GM12878 (cell line): ENCODE results near the gene TAS2R16. TPM values are rescaled to one million over a fixed set of nuclear protein-coding genes. Genes with fewer than 3 reads are reported as not detected.

Source experiments
- ATAC-seq: fragments of 200-7000 bp; cut with Tn5 transposase; 3 replicates; pipeline ENCODE4 v1.9.1; 2020; ENCODE audit warnings: mild to moderate bottlenecking, moderate library complexity
- BruUV-seq: library from RNA; stranded (reverse); fragments of 400-500 nt; replicated peaks from 2 replicates; lab custom pipeline; 2021; lab: Mats Ljungman, UMichigan
- CTCF ChIA-PET: fragments of 300-600 bp; sonication (Branson Sonifier 250); formaldehyde crosslinking; extraction: SDS; loops from one replicate; lab custom pipeline; 2021; ENCODE audit warnings: inconsistent platforms; lab: Yijun Ruan, JAX
- POLR2A ChIA-PET: fragments of 350-600 bp; formaldehyde crosslinking; extraction: SDS; loops from one replicate; lab custom pipeline; 2021; ENCODE audit warnings: inconsistent platforms; lab: Charles Lee
- RAD21 ChIA-PET: fragments of 300-600 bp; sonication (Branson Sonifier 250); formaldehyde crosslinking; loops from one replicate; lab custom pipeline; 2023; ENCODE audit warnings: antibody characterized with exemption; ENCODE audit not compliant: unreplicated experiment; lab: Charles Lee
- SMC1A ChIA-PET: fragments of 300-600 bp; sonication (Branson Sonifier 250); formaldehyde crosslinking; loops from one replicate; lab custom pipeline; 2023; ENCODE audit not compliant: unreplicated experiment, uncharacterized antibody; lab: Charles Lee
- DNase-seq: peaks from one replicate; pipeline ENCODE4 v3.0.0-alpha.2; 2011; ENCODE audit warnings: low read depth, low spot score
- FAIRE-seq: peaks from 3 replicates; lab custom pipeline; 2011; peaks lifted over from hg19 to GRCh38; lab: Jason Lieb, UNC
- H2AFZ ChIP-seq: 2 replicates; pipeline ENCODE4 v1.6.0; 2011; ENCODE audit warnings: low read depth, low read length, control low read depth; ENCODE audit not compliant: control insufficient read depth
- H3K27ac ChIP-seq: 2 replicates; pipeline ENCODE4 v1.5.1; 2011; ENCODE audit warnings: control low read depth; ENCODE audit not compliant: control insufficient read depth, insufficient read depth
- H3K27me3 ChIP-seq, 2 experiments: replicated peaks in 1 of 2; 2 replicates each; pipeline versions ENCODE4 v1.6.0 to v1.6.1; 2011; ENCODE audit warnings: low read length in 1 of 2; ENCODE audit not compliant: control insufficient read depth in 2 of 2, insufficient read depth in 2 of 2
- H3K36me3 ChIP-seq, 2 experiments: 2 replicates each; pipeline ENCODE4 v1.5.1; 2011; ENCODE audit warnings: low read length in 1 of 2; ENCODE audit not compliant: control insufficient read depth in 2 of 2, insufficient read depth in 2 of 2
- H3K4me1 ChIP-seq: 2 replicates; pipeline ENCODE4 v1.6.1; 2011; ENCODE audit warnings: mild to moderate bottlenecking, low read length, moderate library complexity, mixed read lengths; ENCODE audit not compliant: control insufficient read depth, insufficient read depth
- H3K4me2 ChIP-seq: 2 replicates; pipeline ENCODE4 v1.6.0; 2011; ENCODE audit warnings: control low read depth; ENCODE audit not compliant: control insufficient read depth, insufficient read depth
- H3K4me3 ChIP-seq: fragments of 200-600 bp; sonication (generic); 2 replicates; pipeline ENCODE4 v1.5.1; 2016
- H3K79me2 ChIP-seq: 2 replicates; pipeline ENCODE4 v1.6.0; 2011; ENCODE audit warnings: low read length; ENCODE audit not compliant: control insufficient read depth, insufficient read depth
- H3K9ac ChIP-seq: 2 replicates; pipeline ENCODE4 v1.8.0; 2011; ENCODE audit warnings: low read length, control low read depth, mixed read lengths; ENCODE audit not compliant: control insufficient read depth, insufficient read depth
- H3K9me3 ChIP-seq: replicated peaks from 3 replicates; pipeline ENCODE4 v1.5.1; 2011; ENCODE audit warnings: mild to moderate bottlenecking, low read length; ENCODE audit not compliant: control insufficient read depth, insufficient read depth
- H4K20me1 ChIP-seq: 2 replicates; pipeline ENCODE4 v1.6.0; 2011; ENCODE audit not compliant: control insufficient read depth, insufficient read depth
- CEBPB ChIP-seq, 2 experiments: fragments of 150-350 bp in 1 of 2; IDR thresholded peaks; 2 replicates each; pipeline ENCODE4 v1.6.1; 2012 to 2014; ENCODE audit warnings: low read depth in 2 of 2, low read length in 2 of 2, borderline replicate concordance in 1 of 2, inconsistent platforms in 1 of 2
- CREB1 ChIP-seq: IDR thresholded peaks from 2 replicates; pipeline ENCODE4 v1.6.1; 2012; ENCODE audit warnings: low read depth, mild to moderate bottlenecking, inconsistent platforms
- FOXK2 ChIP-seq: fragments of 450-650 bp; IDR thresholded peaks from 2 replicates; pipeline ENCODE4 v1.6.1; 2017; ENCODE audit warnings: mild to moderate bottlenecking, moderate library complexity
- HDAC2 ChIP-seq: fragments of 200-600 bp; sonication (generic); IDR thresholded peaks from 2 replicates; pipeline ENCODE4 v1.6.1; 2017
- IRF5 ChIP-seq: fragments of 450-650 bp; IDR thresholded peaks from 2 replicates; pipeline ENCODE4 v1.6.1; 2017; ENCODE audit warnings: borderline replicate concordance
- MEF2B ChIP-seq: fragments of 450-650 bp; IDR thresholded peaks from 2 replicates; pipeline ENCODE4 v1.6.1; 2018; ENCODE audit warnings: mild to moderate bottlenecking, moderate library complexity; ENCODE audit not compliant: partially characterized antibody, poor library complexity, severe bottlenecking
- NKRF ChIP-seq: fragments of 450-650 bp; conservative IDR thresholded peaks from 2 replicates; pipeline ENCODE4 v1.6.1; 2017; ENCODE audit warnings: mild to moderate bottlenecking, moderate library complexity
- RFX5 ChIP-seq: IDR thresholded peaks from 2 replicates; pipeline ENCODE4 v1.6.1; 2011; ENCODE audit warnings: low read depth, low read length, improper control_type of control experiment
- WGBS: methylation state at CpG from one replicate; pipeline ENCODE4 v1.1.6; 2016; ENCODE audit warnings: low lambda C conversion rate; ENCODE audit not compliant: insufficient replicate concordance, insufficient coverage; ENCODE audit errors: missing lambda C conversion rate; 5-methylcytosine and 5-hydroxymethylcytosine counted together
- in situ Hi-C: fragments of 300-500 bp; cut with MboI; formaldehyde crosslinking; loops from 9 replicates; pipeline ENCODE4 v1.14.3; 2018; ENCODE audit warnings: mixed read lengths
- intact Hi-C: fragments of 100-400 bp; cut with micrococcal nuclease; formaldehyde crosslinking; loops from one replicate; pipeline ENCODE4 v1.14.2; 2022; ENCODE audit not compliant: unreplicated experiment
- polyA plus RNA-seq, 11 experiments: library from polyadenylated mRNA; depleted of rRNA in 4 of 11; unstranded in 6 of 11; stranded (reverse) in 5 of 11; fragments of >200 nt; fragmentation: Nextera tagmentation in 4 of 11; fragmentation: Illumina TruSeq in 1 of 11; extraction: Ambion mirVana in 4 of 11; extraction: Trizol in 1 of 11; gene quantifications; 1 replicate in 1 of 11; 2 replicates in 10 of 11; pipeline versions ENCODE4 v1.2.1 to v1.2.3, GENCODE V29; 2011 to 2016; ENCODE audit warnings: inconsistent platforms in 2 of 11, missing spikeins in 2 of 11, low read depth in 1 of 11
- total RNA-seq, 4 experiments: library from RNA; depleted of rRNA in 3 of 4; stranded (reverse); fragments of >200 nt in 3 of 4; fragmentation: Illumina TruSeq in 1 of 4; extraction: Trizol in 1 of 4; gene quantifications; 2 replicates each; pipeline versions ENCODE4 v1.2.1 to v1.2.3, GENCODE V29; 2013 to 2021

TAS2R16 gene
- total and polyA plus RNA-seq, 10 of the 15 experiments (the other 5 are each of a cell fraction or from before 2014, with no cell fraction given) = not detected

GRCh38 chr7:122988333-122988732 lies 7.2 kb downstream of the TAS2R16 start (continued):
- TF ChIP-seq MEF2B = no peak
- TF ChIP-seq CEBPB (IDR thresholded peaks at IDR 0.05; ENCODE audit: borderline replicate concordance in 1 of 2, low read depth in 2 of 2, low read length in 2 of 2) = no peak
- TF ChIP-seq HDAC2 = no peak

- no peak for TF ChIP-seq CREB1
- no peak for TF ChIP-seq NKRF
- no peak for TF ChIP-seq FOXK2
- no peak for TF ChIP-seq IRF5
- no peak for TF ChIP-seq RFX5
- intact Hi-C loops (no loop called here), in situ Hi-C loops (no loop called here)
- ChIA-PET CTCF (interaction anchor here (0.9 kb wide), 1 partner anchor 15 kb away, joined by 3 read pairs; no protein-coding TSS in a partner anchor), SMC1A (no interaction called here), POLR2A (no interaction called here), RAD21 (no interaction called here)
- H3K36me3 ChIP-seq = no peaks in the 10 kb centered on the region
- no peaks in the 10 kb centered on the region for H3K4me1 ChIP-seq
- H3K27me3 ChIP-seq = no peaks in the 10 kb centered on the region
- FAIRE-seq (no peak), ATAC-seq (no peak), DNase-seq (no peak)
- no peak overlapping the region for H2AFZ ChIP-seq
- no peak overlapping the region for H3K4me2 ChIP-seq
- no peaks in the 10 kb centered on the region for H3K9me3 ChIP-seq
- no peak overlapping the region for H3K9ac ChIP-seq
- no peaks in the 10 kb centered on the region for H4K20me1 ChIP-seq
- 45% methylated on average over 2 of the region's 2 CpGs for WGBS
- H3K27ac ChIP-seq = no peak overlapping the region
- BruUV-seq = no TSS peak
- H3K79me2 ChIP-seq = no peaks in the 10 kb centered on the region
- no peak overlapping the region for H3K4me3 ChIP-seq
Measured at GRCh38 chr7:122987463-122987862, 8.0 kb downstream of the TAS2R16 start.
